CD4-positive, alpha-beta T cell treated with Interleukin-4 for 4 hours (primary cell): ENCODE measurements around the gene FBXL5.

Source experiments
- DNase-seq: peaks from one replicate; pipeline ENCODE4 v3.0.0-alpha.2; 2020

FBXL5 gene

DNA sequence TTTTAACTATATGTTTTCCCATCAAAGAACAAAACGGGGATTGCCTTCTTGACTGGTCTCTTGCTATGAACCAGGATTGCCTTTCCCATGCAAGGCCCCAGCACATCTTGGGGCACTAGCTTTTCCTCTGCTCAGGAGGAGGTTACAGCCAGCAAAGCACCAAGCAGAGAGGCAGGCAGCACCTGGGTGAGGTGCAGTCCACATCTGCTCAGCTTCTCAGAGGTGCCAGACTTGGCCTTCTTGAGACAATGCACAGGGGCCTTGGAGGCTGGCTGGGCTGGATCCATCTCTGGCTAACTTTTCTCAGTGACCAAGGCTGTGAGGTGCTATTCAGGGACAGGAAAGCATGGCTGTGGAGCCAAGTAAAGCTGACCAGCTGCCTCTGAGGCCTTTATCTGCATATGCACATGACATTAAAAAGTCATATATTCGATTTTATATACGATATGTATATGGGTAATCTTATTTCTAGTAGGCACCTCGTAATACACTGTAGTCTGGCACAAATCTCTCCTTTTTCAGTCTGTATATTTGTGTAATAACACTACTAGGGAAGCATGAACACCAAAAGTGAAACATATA, 98.6 kb downstream of the FBXL5 start:
- DNase-seq, result no peak
